SK-N-MC (cell line): ENCODE measurements around the gene STOM.

Experiments used
- DNase-seq: peaks from one replicate; pipeline ENCODE4 v3.0.0-alpha.2; 2011; ENCODE audit warnings: low read depth, low spot score
- H3K27ac ChIP-seq: fragments of 200-600 bp; sonication (generic); 2 replicates; pipeline ENCODE4 v1.5.1; 2016; ENCODE audit warnings: mixed run types
- H3K36me3 ChIP-seq: fragments of 200-600 bp; sonication (generic); 2 replicates; pipeline ENCODE4 v1.6.1; 2017; ENCODE audit warnings: antibody characterized with exemption, low read length, mixed read lengths; ENCODE audit not compliant: insufficient read depth
- H3K4me3 ChIP-seq: fragments of 200-600 bp; sonication (generic); 2 replicates; pipeline ENCODE4 v1.5.1; 2016
- H3K9ac ChIP-seq: fragments of 200-600 bp; sonication (generic); 2 replicates; pipeline ENCODE4 v1.8.0; 2017; ENCODE audit warnings: mixed run types, mixed read lengths; ENCODE audit not compliant: insufficient read length
- H3K9me3 ChIP-seq: fragments of 200-600 bp; sonication (generic); 2 replicates; pipeline ENCODE4 v1.6.1; 2017; ENCODE audit warnings: low read depth, mild to moderate bottlenecking, antibody characterized with exemption, low read length, moderate library complexity, mixed read lengths
- EZH2 ChIP-seq: fragments of 200-600 bp; sonication (generic); IDR thresholded peaks from one replicate; pipeline ENCODE4 v1.6.1; 2017; ENCODE audit warnings: antibody characterized with exemption
- FOXP2 ChIP-seq: optimal IDR thresholded peaks from 2 replicates; pipeline ENCODE3; 2011; ENCODE audit warnings: mild to moderate bottlenecking, moderate library complexity; ENCODE audit not compliant: insufficient read depth; ENCODE audit errors: extremely low read length, control extremely low read depth
- POLR2AphosphoS5 ChIP-seq: IDR thresholded peaks from 2 replicates; pipeline ENCODE4 v1.6.1; 2012; ENCODE audit warnings: mild to moderate bottlenecking, low read depth, low read length, borderline replicate concordance

Gene STOM

GRCh38 chr9:121359351-121360294, 10.4 kb downstream of the STOM start:
- Histone ChIP-seq H3K27ac (no peak overlapping the region), H3K36me3 (no peaks in the 10 kb centered on the region), H3K9ac (no peak overlapping the region), H3K9me3 (no peaks in the 10 kb centered on the region), H3K4me3 (no peak overlapping the region)
- no peak for DNase-seq
- TF ChIP-seq FOXP2 (no peak), POLR2AphosphoS5 (no peak), EZH2 (no peak)

- Histone ChIP-seq H3K36me3 (peaks cover 4% of the 10 kb centered on the region; the same call in 1 of the 2 replicates), H3K27ac (no peak overlapping the region), H3K9ac (no peak overlapping the region), H3K9me3 (no peaks in the 10 kb centered on the region), H3K4me3 (no peak overlapping the region)
- DNase-seq, result no peak
- TF ChIP-seq POLR2AphosphoS5 (no peak), FOXP2 (no peak), EZH2 (no peak)
Observed at GRCh38 chr9:121358751-121359150, 11.3 kb downstream of the STOM start.

GRCh38 chr9:121357011-121357410, 13.0 kb downstream of the STOM start:
- TF ChIP-seq FOXP2 (no peak), POLR2AphosphoS5 (no peak), EZH2 (no peak)
- DNase-seq, result no peak
- Histone ChIP-seq H3K4me3 (no peak overlapping the region), H3K9ac (no peak overlapping the region), H3K36me3 (peaks cover 9% of the 10 kb centered on the region; the same call in 1 of the 2 replicates), H3K9me3 (no peaks in the 10 kb centered on the region), H3K27ac (no peak overlapping the region)

GRCh38 chr9:121354762-121355161, 15.3 kb downstream of the STOM start:
- peaks cover 9% of the 10 kb centered on the region; the same call in 1 of the 2 replicates for H3K36me3 ChIP-seq
- no peak overlapping the region for H3K27ac ChIP-seq
- TF ChIP-seq POLR2AphosphoS5, result no peak
- no peak for TF ChIP-seq EZH2
- no peak for TF ChIP-seq FOXP2
- H3K9me3 ChIP-seq, result no peaks in the 10 kb centered on the region
- H3K9ac ChIP-seq, result no peak overlapping the region
- no peak overlapping the region for H3K4me3 ChIP-seq
- DNase-seq, result no peak

GRCh38 chr9:121354141-121354540, 15.9 kb downstream of the STOM start:
- H3K4me3 ChIP-seq, result no peak overlapping the region
- no peak overlapping the region for H3K9ac ChIP-seq
- no peak for TF ChIP-seq FOXP2
- TF ChIP-seq EZH2, result no peak
- no peak for TF ChIP-seq POLR2AphosphoS5
- H3K9me3 ChIP-seq, result no peaks in the 10 kb centered on the region
- no peak for DNase-seq
- peaks cover 9% of the 10 kb centered on the region; the same call in 1 of the 2 replicates for H3K36me3 ChIP-seq
- H3K27ac ChIP-seq, result no peak overlapping the region

GRCh38 chr9:121353241-121354061, 16.6 kb downstream of the STOM start:
- H3K27ac ChIP-seq, result no peak overlapping the region
- no peaks in the 10 kb centered on the region for H3K9me3 ChIP-seq
- H3K9ac ChIP-seq, result no peak overlapping the region
- no peak for DNase-seq
- TF ChIP-seq FOXP2 (no peak), POLR2AphosphoS5 (no peak), EZH2 (no peak)
- H3K36me3 ChIP-seq, result peaks cover 9% of the 10 kb centered on the region; the same call in 1 of the 2 replicates
- H3K4me3 ChIP-seq, result no peak overlapping the region

- DNase-seq, result no peak
- Histone ChIP-seq H3K9ac (peak overlapping the region; percentile 24), H3K36me3 (peaks cover 9% of the 10 kb centered on the region; the same call in 1 of the 2 replicates), H3K4me3 (peak overlapping the region; percentile 70), H3K27ac (peak overlapping the region; percentile 94), H3K9me3 (no peaks in the 10 kb centered on the region)
- TF ChIP-seq EZH2 (no peak), POLR2AphosphoS5 (peak; percentile 37), FOXP2 (no peak)
Observed at GRCh38 chr9:121350993-121351561, 19.0 kb downstream of the STOM start.

- H3K4me3 ChIP-seq, result 0 out of 2 replicates have a peak overlapping the region, but pooled peaks have one; percentile 70
- peaks cover 9% of the 10 kb centered on the region; the same call in 1 of the 2 replicates for H3K36me3 ChIP-seq
- peak overlapping the region; percentile 94 for H3K27ac ChIP-seq
- DNase-seq, result no peak
- TF ChIP-seq FOXP2 (no peak), POLR2AphosphoS5 (no peak), EZH2 (no peak)
- H3K9ac ChIP-seq, result peak overlapping the region; percentile 24
- H3K9me3 ChIP-seq, result no peaks in the 10 kb centered on the region
Observed at GRCh38 chr9:121350036-121350435, 20.0 kb downstream of the STOM start.
